Stimulated activated naive CD4-positive, alpha-beta T cell (primary cell): ENCODE measurements around the gene LRRN3.

Experiments used
- DNase-seq, 6 experiments: peaks; one replicate each; lab custom pipeline; 2025; lab: John Stamatoyannopoulos, UW

LRRN3 gene

GRCh38 chr7:111172564-111173257, 81.8 kb downstream of the LRRN3 start:
- no peak for DNase-seq

GRCh38 chr7:111173528-111173927, 82.6 kb downstream of the LRRN3 start:
- no peak for DNase-seq

- no peak for DNase-seq
These were observed 83.1 kb downstream of the LRRN3 start for GRCh38 chr7:111173990-111174389.

GRCh38 chr7:111174510-111174909, 83.6 kb downstream of the LRRN3 start:
- DNase-seq: no peak
